Mammary epithelial cell (primary cell): ENCODE data around the gene SMC6.

ENCODE experiments used
- CTCF ChIP-seq, 2 donors: IDR thresholded peaks in 1 of 2; conservative IDR thresholded peaks in 1 of 2; 2 replicates each; pipeline ENCODE4 v1.5.1; 2011 to 2012; ENCODE audit warnings: inconsistent platforms in 2 of 2, low read length in 2 of 2, mild to moderate bottlenecking in 2 of 2, control low read depth in 1 of 2, low read depth in 1 of 2; ENCODE audit not compliant: insufficient read depth in 1 of 2; ENCODE audit errors: extremely low read depth in 1 of 2
- EZH2 ChIP-seq: IDR thresholded peaks from 2 replicates; pipeline ENCODE4 v1.6.1; 2012; ENCODE audit warnings: low read length, inconsistent platforms, borderline replicate concordance

GRCh38 chr2:17648581-17648980 is 105.0 kb downstream of the SMC6 start:
- TF ChIP-seq CTCF (conservative IDR thresholded peaks at IDR 0.05 in 1 of 2, IDR thresholded peaks at IDR 0.05 in 1 of 2; ENCODE audit: extremely low read depth in 1 of 2, insufficient read depth in 1 of 2, low read depth in 1 of 2, low read length in 2 of 2) (no peak), EZH2 (no peak)
